ENCODE results near the gene BNC1. TPM values are rescaled to one million over a fixed set of nuclear protein-coding genes. Genes with fewer than 3 reads are reported as not detected.

BNC1 gene
- total RNA-seq, 1 donor from 2014 or later: 2.3 TPM

- Mint-ChIP-seq H3K27ac (ENCODE audit: unreplicated experiment) (no peak overlapping the region), H3K36me3 (ENCODE audit: low read depth) (no peaks in the 10 kb centered on the region), H3K9me3 (ENCODE audit: low read depth) (no peaks in the 10 kb centered on the region), H3K4me1 (ENCODE audit: low read depth) (peaks cover 28% of the 10 kb centered on the region), H3K4me3 (ENCODE audit: unreplicated experiment) (no peak overlapping the region), H3K27me3 (ENCODE audit: low read depth) (no peaks in the 10 kb centered on the region)
- TF ChIP-seq CTCF (IDR thresholded peaks at IDR 0.05): no peak
- no peak for DNase-seq (ENCODE audit: low spot score)
Observed at GRCh38 chr15:83208367-83208661, 76.2 kb downstream of the BNC1 start.

DNA sequence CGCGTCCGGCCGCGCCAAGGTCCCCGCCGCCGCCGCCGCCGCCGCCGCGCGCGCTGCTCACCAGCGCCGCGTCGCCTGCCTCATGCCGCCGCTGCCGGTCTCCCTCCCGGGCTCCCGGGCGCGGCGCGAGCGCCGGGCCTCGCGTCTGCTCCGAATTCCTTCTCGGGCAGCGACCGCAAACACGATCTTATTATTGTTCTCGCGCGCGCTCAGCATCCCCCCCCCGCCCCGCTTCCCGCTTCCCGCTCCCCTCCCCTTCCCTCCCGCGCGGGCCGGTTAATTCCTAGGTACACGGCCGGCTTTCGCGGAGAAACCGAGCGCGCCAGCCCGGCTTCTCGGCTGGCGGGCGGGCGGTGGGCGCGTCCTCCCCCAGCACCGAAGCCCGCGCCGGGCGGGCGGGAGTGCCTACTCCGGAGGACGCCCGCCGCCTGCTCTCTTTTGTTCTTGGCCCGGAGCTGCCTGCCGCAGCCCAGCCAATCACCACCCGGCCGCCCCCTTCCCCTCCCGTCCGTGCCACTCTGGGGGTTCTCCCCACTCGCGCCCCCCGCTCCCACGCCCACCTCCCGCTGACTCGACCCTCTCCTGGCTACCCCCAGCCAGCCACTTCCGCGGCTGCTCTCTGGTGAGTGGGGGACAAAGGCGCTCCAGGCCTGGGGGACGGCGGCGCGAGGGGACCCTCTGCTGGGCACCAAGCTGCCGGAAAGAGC, 76.7 kb downstream of the BNC1 start, which contains the start of gene HDGFL3:
TSS of gene HDGFL3 (minus strand) at position 164 of the 707 bp plus-strand sequence. CDS start 409 bp downstream, outside the sequence.
- Mint-ChIP-seq H3K36me3 (ENCODE audit: low read depth) (no peaks in the 10 kb centered on the region), H3K27me3 (ENCODE audit: low read depth) (no peaks in the 10 kb centered on the region), H3K4me3 (ENCODE audit: unreplicated experiment) (peak within 1 kb of the TSS; percentile 93), H3K27ac (ENCODE audit: unreplicated experiment) (peak within 1 kb of the TSS; percentile 95), H3K9me3 (ENCODE audit: low read depth) (no peaks in the 10 kb centered on the region), H3K4me1 (ENCODE audit: low read depth) (peaks cover 33% of the 10 kb centered on the region)
- peak; percentile 56 for TF ChIP-seq CTCF (IDR thresholded peaks at IDR 0.05)
- no peak for DNase-seq (ENCODE audit: low spot score)

DNA sequence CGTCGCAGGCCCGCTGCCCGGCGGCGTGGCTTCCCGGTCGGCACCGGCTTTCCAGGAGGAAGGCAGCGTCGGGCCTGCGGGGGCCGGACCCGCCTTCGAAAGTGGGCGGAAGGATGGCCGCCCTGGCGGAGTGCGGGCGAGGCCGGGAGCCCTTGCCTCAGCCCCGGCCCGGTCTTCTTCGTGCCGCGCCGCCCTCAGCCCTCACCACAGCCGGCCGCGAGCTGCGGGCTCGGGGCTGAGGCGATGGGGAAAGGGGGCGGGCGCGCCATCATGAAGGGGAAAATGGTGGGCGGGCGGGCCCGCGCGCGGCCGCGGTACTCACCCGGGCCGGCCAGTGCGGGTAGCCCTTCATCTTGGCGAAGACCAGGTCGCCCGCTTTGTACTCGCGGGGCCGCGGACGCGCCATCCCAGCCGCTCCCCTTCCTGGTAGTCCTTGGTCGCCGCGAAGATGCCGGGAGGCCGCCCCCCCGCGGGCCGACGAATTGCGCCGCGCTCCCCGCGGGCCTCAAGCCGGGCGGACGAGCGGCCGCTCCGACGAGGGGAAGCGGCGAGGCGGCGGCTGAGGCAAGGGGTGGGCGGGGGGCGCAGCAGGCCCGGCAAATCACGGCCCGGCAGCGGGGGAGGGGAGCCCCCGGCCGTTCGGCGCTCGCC, 77.3 kb downstream of the BNC1 start:
- H3K4me3 Mint-ChIP-seq (ENCODE audit: unreplicated experiment): peak overlapping the region; percentile 93
- peaks cover 40% of the 10 kb centered on the region for H3K4me1 Mint-ChIP-seq (ENCODE audit: low read depth)
- no peak for DNase-seq (ENCODE audit: low spot score)
- TF ChIP-seq CTCF (IDR thresholded peaks at IDR 0.05): no peak
- peak overlapping the region; percentile 95 for H3K27ac Mint-ChIP-seq (ENCODE audit: unreplicated experiment)
- H3K36me3 Mint-ChIP-seq (ENCODE audit: low read depth): no peaks in the 10 kb centered on the region
- H3K27me3 Mint-ChIP-seq (ENCODE audit: low read depth): no peaks in the 10 kb centered on the region
- no peaks in the 10 kb centered on the region for H3K9me3 Mint-ChIP-seq (ENCODE audit: low read depth)

- peak overlapping the region; percentile 95 for H3K27ac Mint-ChIP-seq (ENCODE audit: unreplicated experiment)
- no peaks in the 10 kb centered on the region for H3K9me3 Mint-ChIP-seq (ENCODE audit: low read depth)
- no peak for DNase-seq (ENCODE audit: low spot score)
- peaks cover 46% of the 10 kb centered on the region for H3K4me1 Mint-ChIP-seq (ENCODE audit: low read depth)
- no peak for TF ChIP-seq CTCF (IDR thresholded peaks at IDR 0.05)
- no peaks in the 10 kb centered on the region for H3K27me3 Mint-ChIP-seq (ENCODE audit: low read depth)
- no peaks in the 10 kb centered on the region for H3K36me3 Mint-ChIP-seq (ENCODE audit: low read depth)
- H3K4me3 Mint-ChIP-seq (ENCODE audit: unreplicated experiment): peak overlapping the region; percentile 93
Observed at GRCh38 chr15:83206526-83207008, 77.9 kb downstream of the BNC1 start.

Other genes with a start within 250 kb of the BNC1 start
- gene BTBD1, start 217.4 kb downstream of the BNC1 start, total RNA-seq: 51.4 to 55.0 TPM (median 53.3 TPM) in 3 replicates
- 4.5 to 22.3 TPM (median 21.9 TPM) in 3 replicates for gene TM6SF1, start 177.0 kb downstream of the BNC1 start, total RNA-seq
- gene HDGFL3, start 76.8 kb downstream of the BNC1 start, total RNA-seq: 84.3 to 93.1 TPM (median 92.2 TPM) in 3 replicates
- gene SH3GL3, start 162.7 kb upstream of the BNC1 start, total RNA-seq: not detected in 3 replicates